GM23338 (cell line): ENCODE measurements around the gene PPP1R13L. TPM values are rescaled to one million over a fixed set of nuclear protein-coding genes. Genes with fewer than 3 reads are reported as not detected.

ENCODE experiments used
- ATAC-seq: fragments of 200-7000 bp; cut with Tn5 transposase; 3 replicates; pipeline ENCODE4 v1.9.1; 2020
- DNase-seq: peaks from one replicate; pipeline ENCODE4 v3.0.0-alpha.2; 2015; ENCODE audit warnings: low spot score
- H2AFZ ChIP-seq: fragments of 200-600 bp; sonication (generic); 2 replicates; pipeline ENCODE4 v1.8.0; 2016; ENCODE audit warnings: antibody characterized with exemption, mild to moderate bottlenecking, moderate library complexity
- H3F3A ChIP-seq: fragments of 200-600 bp; sonication (generic); replicated peaks from 2 replicates; pipeline ENCODE4 v1.8.0; 2017; ENCODE audit warnings: antibody characterized with exemption, mixed run types, low read depth
- H3K27ac ChIP-seq: fragments of 200-600 bp; sonication (generic); 2 replicates; pipeline ENCODE4 v1.6.1; 2016; ENCODE audit warnings: low read depth
- H3K27me3 ChIP-seq: fragments of 200-600 bp; sonication (generic); 2 replicates; pipeline ENCODE4 v1.8.0; 2016; ENCODE audit warnings: mild to moderate bottlenecking, mixed run types, moderate library complexity; ENCODE audit not compliant: insufficient read depth
- H3K36me3 ChIP-seq: fragments of 200-600 bp; sonication (generic); 2 replicates; pipeline ENCODE4 v1.8.0; 2016; ENCODE audit warnings: mild to moderate bottlenecking; ENCODE audit not compliant: insufficient read depth
- H3K4me1 ChIP-seq: fragments of 200-600 bp; sonication (generic); 2 replicates; pipeline ENCODE4 v1.8.0; 2016; ENCODE audit warnings: mild to moderate bottlenecking, moderate library complexity; ENCODE audit not compliant: insufficient read depth
- H3K4me2 ChIP-seq: fragments of 200-600 bp; sonication (generic); 2 replicates; pipeline ENCODE4 v1.7.1; 2017; ENCODE audit warnings: mixed run types
- H3K4me3 ChIP-seq: fragments of 200-600 bp; sonication (generic); 2 replicates; pipeline ENCODE4 v1.6.1; 2016; ENCODE audit warnings: mixed run types
- H3K79me2 ChIP-seq: fragments of 200-600 bp; sonication (generic); replicated peaks from 2 replicates; pipeline ENCODE4 v1.8.0; 2017; ENCODE audit warnings: mild to moderate bottlenecking; ENCODE audit not compliant: insufficient read depth
- H3K9me2 ChIP-seq: fragments of 200-600 bp; sonication (generic); 2 replicates; pipeline ENCODE4 v1.8.0; 2017; ENCODE audit not compliant: insufficient read depth
- H4K20me1 ChIP-seq: fragments of 200-600 bp; sonication (generic); replicated peaks from 2 replicates; pipeline ENCODE4 v1.8.0; 2017; ENCODE audit warnings: mild to moderate bottlenecking; ENCODE audit not compliant: insufficient read depth
- H3K27ac Mint-ChIP-seq: 2 replicates; pipeline ENCODE4 v1.8.0; 2020; ENCODE audit warnings: inconsistent platforms, mild to moderate bottlenecking, moderate library complexity, mixed read lengths
- H3K27me3 Mint-ChIP-seq: 3 replicates; pipeline ENCODE4 v1.8.0; 2022; ENCODE audit warnings: low read depth, mild to moderate bottlenecking, moderate library complexity, mixed read lengths, inconsistent platforms; ENCODE audit not compliant: insufficient read depth, poor library complexity
- H3K36me3 Mint-ChIP-seq: 3 replicates; pipeline ENCODE4 v1.8.0; 2021; ENCODE audit warnings: low read depth, mild to moderate bottlenecking, inconsistent platforms, moderate library complexity, mixed read lengths
- H3K4me1 Mint-ChIP-seq: 3 replicates; pipeline ENCODE4 v1.8.0; 2020; ENCODE audit warnings: mild to moderate bottlenecking, inconsistent platforms, mixed read lengths
- H3K4me3 Mint-ChIP-seq: 3 replicates; pipeline ENCODE4 v1.8.0; 2021; ENCODE audit warnings: moderate library complexity, mild to moderate bottlenecking, inconsistent platforms, mixed read lengths
- H3K9me3 Mint-ChIP-seq: 3 replicates; pipeline ENCODE4 v1.8.0; 2020; ENCODE audit warnings: moderate library complexity, mild to moderate bottlenecking, inconsistent platforms, mixed read lengths
- CTCF ChIP-seq, 2 experiments: fragments of 200-600 bp in 1 of 2; sonication (generic) in 1 of 2; conservative IDR thresholded peaks; 2 replicates each; pipeline versions ENCODE4 v1.5.1 to v1.6.1; 2016 to 2017; ENCODE audit warnings: antibody characterized with exemption in 2 of 2, low read depth in 2 of 2, mild to moderate bottlenecking in 2 of 2, moderate library complexity in 1 of 2
- ETS1 ChIP-seq: IDR thresholded peaks from 2 replicates; pipeline ENCODE4 v1.6.1; 2016; ENCODE audit warnings: antibody characterized with exemption
- EZH2 ChIP-seq: fragments of 200-600 bp; sonication (generic); IDR thresholded peaks from one replicate; pipeline ENCODE4 v1.8.0; 2017; ENCODE audit warnings: antibody characterized with exemption, mild to moderate bottlenecking, low read depth; ENCODE audit not compliant: unreplicated experiment
- JUNB ChIP-seq: IDR thresholded peaks from one replicate; pipeline ENCODE4 v1.6.1; 2016; ENCODE audit warnings: antibody characterized with exemption; ENCODE audit not compliant: unreplicated experiment
- NANOG ChIP-seq: IDR thresholded peaks from 2 replicates; pipeline ENCODE4 v1.6.1; 2016; ENCODE audit warnings: antibody characterized with exemption, borderline replicate concordance
- POLR2AphosphoS5 ChIP-seq: IDR thresholded peaks from 2 replicates; pipeline ENCODE4 v1.6.1; 2016; ENCODE audit warnings: antibody characterized with exemption, low read depth
- REST ChIP-seq: IDR thresholded peaks from one replicate; pipeline ENCODE4 v1.6.1; 2018; ENCODE audit warnings: antibody characterized with exemption; ENCODE audit not compliant: unreplicated experiment
- ZNF114 ChIP-seq: fragments of 250-450 bp; sonication (Bioruptor Pico); IDR thresholded peaks from 2 replicates; pipeline ENCODE4 v1.5.0; 2020; ENCODE audit warnings: mild to moderate bottlenecking, moderate library complexity
- polyA plus RNA-seq: library from polyadenylated mRNA; unstranded; fragments of >200 nt; fragmentation: Nextera tagmentation; extraction: Ambion mirVana; gene quantifications from 2 replicates; pipeline ENCODE4 v1.2.1, GENCODE V29; 2016
- total RNA-seq: library from RNA; depleted of rRNA; stranded (reverse); fragments of >200 nt; shearing (Covaris generic); gene quantifications from 2 replicates; pipeline ENCODE4 v1.2.3, GENCODE V29; 2014

Gene PPP1R13L
- total and polyA plus RNA-seq, 2 experiments from 2014 or later, result 9.6 to 15.5 TPM

- ATAC-seq (no peak), DNase-seq (no peak)
- peaks cover 12% of the 10 kb centered on the region; the same call in 1 of the 2 replicates for H3F3A ChIP-seq
- H3K4me2 ChIP-seq, result no peak overlapping the region
- H3K36me3 Mint-ChIP-seq, result peaks cover 29% of the 10 kb centered on the region
- H4K20me1 ChIP-seq, result peaks cover 2% of the 10 kb centered on the region; the same call in 1 of the 2 replicates
- no peak overlapping the region for H3K27ac Mint-ChIP-seq
- H3K27me3 Mint-ChIP-seq, result peaks cover 13% of the 10 kb centered on the region
- H3K4me1 ChIP-seq, result peaks cover 14% of the 10 kb centered on the region; the same call in 1 of the 2 replicates
- H3K79me2 ChIP-seq, result peaks cover 5% of the 10 kb centered on the region; the same call in 1 of the 2 replicates
- no peak overlapping the region for H2AFZ ChIP-seq
- no peak overlapping the region for H3K4me3 ChIP-seq
- 0 out of 3 replicates have a peak overlapping the region, but pooled peaks have one; percentile 6 for H3K4me3 Mint-ChIP-seq
- no peaks in the 10 kb centered on the region; the same call in 2 of the 3 replicates for H3K9me3 Mint-ChIP-seq
- H3K4me1 Mint-ChIP-seq, result peaks cover 23% of the 10 kb centered on the region
- H3K9me2 ChIP-seq, result no peaks in the 10 kb centered on the region
- H3K27ac ChIP-seq, result no peak overlapping the region
- no peaks in the 10 kb centered on the region for H3K27me3 ChIP-seq
- TF ChIP-seq JUNB, result no peak
- no peaks in the 10 kb centered on the region; the same call in 1 of the 2 replicates for H3K36me3 ChIP-seq
Observed at GRCh38 chr19:45420871-45421270, 16.0 kb upstream of the PPP1R13L start.

- Histone ChIP-seq H3K4me3 (no peak overlapping the region), H3K27ac (no peak overlapping the region), H3K27me3 (no peaks in the 10 kb centered on the region), H4K20me1 (peaks cover 2% of the 10 kb centered on the region; the same call in 1 of the 2 replicates), H3K79me2 (peaks cover 5% of the 10 kb centered on the region; the same call in 1 of the 2 replicates), H3F3A (peaks cover 9% of the 10 kb centered on the region; the same call in 1 of the 2 replicates), H2AFZ (no peak overlapping the region), H3K4me2 (no peak overlapping the region), H3K4me1 (peaks cover 13% of the 10 kb centered on the region; the same call in 1 of the 2 replicates), H3K9me2 (no peaks in the 10 kb centered on the region), H3K36me3 (no peaks in the 10 kb centered on the region; the same call in 1 of the 2 replicates)
- no peak for ATAC-seq
- TF ChIP-seq CTCF (conservative IDR thresholded peaks at IDR 0.05; ENCODE audit: low read depth in 2 of 2) (no peak), REST (no peak), ETS1 (no peak), EZH2 (no peak), JUNB (no peak), ZNF114 (CRISPR knock-in tag) (no peak), NANOG (no peak), POLR2AphosphoS5 (no peak)
- Mint-ChIP-seq H3K27ac (no peak overlapping the region), H3K36me3 (peaks cover 33% of the 10 kb centered on the region), H3K27me3 (peaks cover 13% of the 10 kb centered on the region), H3K9me3 (no peaks in the 10 kb centered on the region; the same call in 2 of the 3 replicates), H3K4me1 (peaks cover 19% of the 10 kb centered on the region), H3K4me3 (no peak overlapping the region)
- DNase-seq, result no peak
Observed at GRCh38 chr19:45420356-45420755, 15.5 kb upstream of the PPP1R13L start.
